ENCODE data around the gene TPRX1. TPM values are rescaled to one million over a fixed set of nuclear protein-coding genes. Genes with fewer than 3 reads are reported as not detected.

TPRX1 gene
- total and polyA plus RNA-seq, 8 donors = not detected

DNA sequence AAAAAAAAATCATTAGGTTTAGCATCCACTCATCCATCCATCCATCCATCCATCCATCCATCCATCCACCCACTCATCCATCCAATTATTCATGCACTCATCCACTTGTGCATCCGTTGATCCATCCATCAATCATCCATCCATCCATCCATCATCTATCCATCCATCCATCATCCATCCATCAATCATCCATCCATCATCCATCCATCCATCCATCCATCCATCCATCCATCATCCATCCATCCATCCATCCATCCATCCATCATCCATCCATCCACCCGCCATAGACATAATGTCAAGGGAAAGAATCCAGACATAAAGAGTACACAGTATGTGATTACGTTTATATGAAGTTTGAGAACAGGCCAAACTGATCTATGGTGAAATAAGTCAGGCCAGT lies 34.8 kb downstream of the TPRX1 start:
- no peak for TF ChIP-seq POLR2A (IDR thresholded peaks at IDR 0.05)
- TF ChIP-seq POLR2AphosphoS5 (IDR thresholded peaks at IDR 0.05) = no peak
- TF ChIP-seq EP300 (IDR thresholded peaks at IDR 0.05) = no peak
- no peak for TF ChIP-seq CTCF (IDR thresholded peaks at IDR 0.05)
- Histone ChIP-seq H3K27ac (no peak overlapping the region), H3K36me3 (no peaks in the 10 kb centered on the region), H3K4me1 (peaks cover 0 to 20% (median 4%) of the 10 kb centered on the region in 4 donors), H3K27me3 (no peaks in the 10 kb centered on the region), H3K9me3 (no peaks in the 10 kb centered on the region), H3K4me3 (no peak overlapping the region)
- whole genome bisulfite sequencing, 5 donors = 59 to 84% (median 74%) methylated on average over 3 of the region's 3 CpGs
- intact Hi-C loops (cut with DNase I; ENCODE audit: low total_unique reads) = no loop called here
- DNase-seq = no peak

- intact Hi-C loops (cut with DNase I; ENCODE audit: low total_unique reads) = no loop called here
Measured at GRCh38 chr19:47768604-47769003, 35.7 kb downstream of the TPRX1 start.

DNA sequence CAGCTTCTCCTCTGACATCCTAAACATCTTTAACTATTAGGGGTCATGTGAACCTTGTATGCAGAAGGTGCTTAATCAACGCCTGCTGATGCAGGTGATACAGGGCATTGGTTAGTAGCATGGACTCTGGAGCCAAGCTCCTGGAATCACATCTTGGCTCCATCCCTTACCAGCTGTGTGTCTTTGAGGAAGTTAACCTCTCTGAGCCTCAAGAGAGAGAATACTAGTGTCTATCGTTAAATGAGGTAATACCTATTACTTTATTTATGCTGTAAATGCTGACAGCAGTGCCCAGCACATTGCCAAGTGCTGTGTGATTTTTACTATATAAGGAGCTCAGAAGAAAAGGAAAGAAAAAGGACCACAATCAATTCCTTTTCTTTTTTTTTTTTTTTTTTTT lies 37.0 kb downstream of the TPRX1 start:
- H3K4me3 ChIP-seq = no peak overlapping the region
- DNase-seq = no peak
- no peaks in the 10 kb centered on the region for H3K9me3 ChIP-seq
- no peak overlapping the region for H3K27ac ChIP-seq
- H3K27me3 ChIP-seq = no peaks in the 10 kb centered on the region
- 45 to 90% (median 75%) methylated on average over 2 of the region's 2 CpGs for WGBS, 5 donors
- peaks cover 0 to 20% (median 4%) of the 10 kb centered on the region in 4 donors for H3K4me1 ChIP-seq
- H3K36me3 ChIP-seq = no peaks in the 10 kb centered on the region
- intact Hi-C loops (cut with DNase I; ENCODE audit: low total_unique reads) = no loop called here
- TF ChIP-seq EP300 (IDR thresholded peaks at IDR 0.05) (no peak), POLR2AphosphoS5 (IDR thresholded peaks at IDR 0.05) (no peak), POLR2A (IDR thresholded peaks at IDR 0.05) (no peak), CTCF (IDR thresholded peaks at IDR 0.05) (no peak)

More at GRCh38 chr19:47768604-47769003, 35.7 kb downstream of the TPRX1 start:
- H3K9me3 ChIP-seq = no peaks in the 10 kb centered on the region
- no peak for DNase-seq
- H3K4me1 ChIP-seq = peaks cover 0 to 20% (median 4%) of the 10 kb centered on the region in 4 donors
- H3K4me3 ChIP-seq = no peak overlapping the region
- H3K27me3 ChIP-seq = no peaks in the 10 kb centered on the region
- H3K27ac ChIP-seq = no peak overlapping the region
- H3K36me3 ChIP-seq = no peaks in the 10 kb centered on the region
- TF ChIP-seq CTCF (IDR thresholded peaks at IDR 0.05) (no peak), POLR2AphosphoS5 (IDR thresholded peaks at IDR 0.05) (no peak), EP300 (IDR thresholded peaks at IDR 0.05) (no peak), POLR2A (IDR thresholded peaks at IDR 0.05) (no peak)
- 79 to 92% (median 81%) methylated on average over 2 of the region's 2 CpGs for WGBS, 5 donors

- no peak for TF ChIP-seq POLR2A (IDR thresholded peaks at IDR 0.05)
- Histone ChIP-seq H3K4me1 (peaks cover 0 to 20% (median 4%) of the 10 kb centered on the region in 4 donors), H3K27ac (no peak overlapping the region), H3K36me3 (no peaks in the 10 kb centered on the region), H3K27me3 (no peaks in the 10 kb centered on the region), H3K4me3 (no peak overlapping the region), H3K9me3 (no peaks in the 10 kb centered on the region)
- 78 to 91% (median 85%) methylated on average over 7 of the region's 7 CpGs for WGBS, 5 donors
- intact Hi-C loops (cut with DNase I; ENCODE audit: low total_unique reads) = no loop called here
- DNase-seq = no peak
Measured at GRCh38 chr19:47766670-47767069, 37.7 kb downstream of the TPRX1 start.

DNA sequence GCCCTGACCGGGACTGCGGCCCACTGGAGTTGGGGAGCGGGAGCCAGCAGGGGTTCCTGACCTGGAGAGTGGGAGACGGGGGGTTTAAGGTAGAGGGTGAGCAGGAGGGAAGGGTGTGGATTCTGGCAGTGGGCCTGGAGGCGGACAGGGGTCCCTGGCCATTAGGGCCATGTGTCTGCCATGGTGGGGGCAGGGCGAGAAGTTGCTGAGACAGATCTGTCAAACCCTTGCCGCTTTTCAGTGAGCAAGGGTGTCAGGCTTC lies 38.1 kb downstream of the TPRX1 start:
- no peak for DNase-seq
- Histone ChIP-seq H3K27ac (no peak overlapping the region), H3K9me3 (no peaks in the 10 kb centered on the region), H3K4me3 (no peak overlapping the region), H3K4me1 (peaks cover 0 to 20% (median 4%) of the 10 kb centered on the region in 4 donors), H3K27me3 (no peaks in the 10 kb centered on the region), H3K36me3 (no peaks in the 10 kb centered on the region)
- WGBS, 5 donors = 78 to 88% (median 82%) methylated on average over 6 to 7 of the region's 7 CpGs
- no peak for TF ChIP-seq POLR2A (IDR thresholded peaks at IDR 0.05)
- TF ChIP-seq POLR2AphosphoS5 (IDR thresholded peaks at IDR 0.05) = no peak
- TF ChIP-seq EP300 (IDR thresholded peaks at IDR 0.05) = no peak
- TF ChIP-seq CTCF (IDR thresholded peaks at IDR 0.05) = no peak
- intact Hi-C loops (cut with DNase I; ENCODE audit: low total_unique reads) = no loop called here

Measured in stomach (tissue), 9 donors.